H1 (cell line): ENCODE measurements around the gene TMEM51. TPM values are rescaled to one million over a fixed set of nuclear protein-coding genes. Genes with fewer than 3 reads are reported as not detected.
A peak's percentile ranks its signal among the peaks of the same experiment; 100 is the strongest.

Experiments used
- CTCF ChIA-PET: fragments of 300-600 bp; sonication (Branson Sonifier 250); formaldehyde crosslinking; loops from one replicate; lab custom pipeline; 2021; ENCODE audit not compliant: partially characterized antibody; lab: Charles Lee
- POLR2A ChIA-PET: fragments of 300-600 bp; sonication (Branson Sonifier 250); formaldehyde crosslinking; loops from one replicate; lab custom pipeline; 2021; ENCODE audit warnings: inconsistent platforms; ENCODE audit not compliant: partially characterized antibody; lab: Charles Lee
- DNase-seq, 2 experiments: peaks; one replicate each; pipeline versions ENCODE4 v3.0.0 to v3.0.0-alpha.2; 2010 to 2022; ENCODE audit warnings: low spot score in 2 of 2, low read depth in 1 of 2, mixed read lengths in 1 of 2
- FAIRE-seq: peaks from 2 replicates; lab custom pipeline; 2011; peaks lifted over from hg19 to GRCh38; lab: Jason Lieb, UNC
- H2AFZ ChIP-seq: 2 replicates; pipeline ENCODE4 v1.8.1; 2012; ENCODE audit warnings: low read length, inconsistent platforms
- H2AK5ac ChIP-seq: 2 replicates; pipeline ENCODE4 v1.6.1; 2013; ENCODE audit warnings: low read depth, low read length
- H2BK120ac ChIP-seq: replicated peaks from 2 replicates; pipeline ENCODE3; 2013; ENCODE audit warnings: low read depth, low read length, inconsistent platforms
- H2BK12ac ChIP-seq: 2 replicates; pipeline ENCODE4 v1.6.1; 2013; ENCODE audit warnings: low read depth, low read length
- H2BK15ac ChIP-seq: 2 replicates; pipeline ENCODE4 v1.6.1; 2013; ENCODE audit warnings: low read length
- H2BK20ac ChIP-seq: 2 replicates; pipeline ENCODE4 v1.6.1; 2013; ENCODE audit warnings: low read length
- H2BK5ac ChIP-seq: 2 replicates; pipeline ENCODE4 v1.6.1; 2013; ENCODE audit warnings: low read depth, low read length
- H3K14ac ChIP-seq: 2 replicates; pipeline ENCODE4 v1.6.1; 2013; ENCODE audit warnings: inconsistent platforms; ENCODE audit not compliant: insufficient read length
- H3K18ac ChIP-seq: 2 replicates; pipeline ENCODE4 v1.6.1; 2013; ENCODE audit warnings: low read length; ENCODE audit errors: extremely low read depth
- H3K23ac ChIP-seq: 2 replicates; pipeline ENCODE4 v1.6.1; 2013; ENCODE audit warnings: inconsistent platforms; ENCODE audit not compliant: insufficient read length
- H3K23me2 ChIP-seq: 2 replicates; pipeline ENCODE4 v1.6.1; 2013; ENCODE audit warnings: low read depth, low read length
- H3K27ac ChIP-seq: 2 replicates; pipeline ENCODE4 v1.6.1; 2011; ENCODE audit warnings: low read depth, low read length, inconsistent platforms
- H3K27me3 ChIP-seq, 4 experiments: replicated peaks in 1 of 4; 1 replicate in 1 of 4; 2 replicates in 3 of 4; pipeline versions ENCODE4 v1.6.1 to v1.8.1; 2011 to 2013; ENCODE audit warnings: low read length in 3 of 4, mild to moderate bottlenecking in 3 of 4, inconsistent platforms in 2 of 4, mixed read lengths in 2 of 4, moderate library complexity in 1 of 4; ENCODE audit not compliant: control insufficient read depth in 3 of 4, insufficient read depth in 3 of 4; ENCODE audit errors: extremely low read depth in 1 of 4
- H3K36me3 ChIP-seq, 4 experiments: 2 replicates each; pipeline versions ENCODE4 v1.6.1 to v1.8.1; 2011 to 2013; ENCODE audit warnings: mild to moderate bottlenecking in 4 of 4, low read length in 3 of 4, moderate library complexity in 2 of 4, control low read depth in 1 of 4, inconsistent platforms in 1 of 4; ENCODE audit not compliant: insufficient read depth in 4 of 4, control insufficient read depth in 2 of 4
- H3K4ac ChIP-seq: replicated peaks from 2 replicates; pipeline ENCODE3; 2013; ENCODE audit warnings: low read length, low read depth, mixed read lengths, inconsistent platforms; ENCODE audit not compliant: insufficient read length
- H3K4me1 ChIP-seq, 4 experiments: replicated peaks in 1 of 4; 1 replicate in 1 of 4; 2 replicates in 3 of 4; pipeline versions ENCODE4 v1.6.1 to v1.8.1; 2011 to 2013; ENCODE audit warnings: low read length in 3 of 4, inconsistent platforms in 2 of 4, mixed read lengths in 1 of 4; ENCODE audit not compliant: insufficient read depth in 4 of 4, control insufficient read depth in 3 of 4
- H3K4me2 ChIP-seq, 2 experiments: 2 replicates each; pipeline versions ENCODE4 v1.6.1 to v1.8.1; 2011 to 2013; ENCODE audit warnings: low read depth in 2 of 2, low read length in 2 of 2, control low read depth in 1 of 2, inconsistent platforms in 1 of 2, mild to moderate bottlenecking in 1 of 2; ENCODE audit not compliant: insufficient read depth in 1 of 2
- H3K4me3 ChIP-seq, 4 experiments: fragments of 200-600, 300-600 bp in 1 of 4; sonication (generic), shearing (Covaris generic), sonication (Bioruptor Twin) in 1 of 4; 2 replicates each; pipeline versions ENCODE4 v1.5.1 to v1.8.1; 2011 to 2016; ENCODE audit warnings: low read length in 4 of 4, low read depth in 3 of 4, control low read depth in 2 of 4, inconsistent platforms in 2 of 4, mild to moderate bottlenecking in 2 of 4, mixed read lengths in 1 of 4, moderate library complexity in 1 of 4; ENCODE audit not compliant: insufficient read depth in 2 of 4; ENCODE audit errors: extremely low read depth in 1 of 4
- H3K56ac ChIP-seq: replicated peaks from 2 replicates; pipeline ENCODE3; 2013; ENCODE audit warnings: low read depth, mild to moderate bottlenecking, mixed read lengths, low read length, inconsistent platforms; ENCODE audit not compliant: insufficient read length
- H3K79me1 ChIP-seq: 2 replicates; pipeline ENCODE4 v1.6.1; 2013; ENCODE audit warnings: low read depth, low read length, control low read depth
- H3K79me2 ChIP-seq, 2 experiments: 2 replicates each; pipeline versions ENCODE4 v1.6.1 to v1.8.1; 2012 to 2013; ENCODE audit warnings: low read length in 2 of 2, mild to moderate bottlenecking in 2 of 2, inconsistent platforms in 1 of 2; ENCODE audit not compliant: insufficient read depth in 2 of 2, control insufficient read depth in 1 of 2
- H3K9ac ChIP-seq, 4 experiments: replicated peaks in 1 of 4; 1 replicate in 1 of 4; 2 replicates in 3 of 4; pipeline versions ENCODE4 v1.6.1 to v1.8.1; 2011 to 2013; ENCODE audit warnings: low read depth in 3 of 4, low read length in 3 of 4, control low read depth in 2 of 4, mild to moderate bottlenecking in 2 of 4, moderate library complexity in 2 of 4, inconsistent platforms in 1 of 4; ENCODE audit errors: extremely low read depth in 1 of 4
- H3K9me3 ChIP-seq, 2 experiments: 2 replicates each; pipeline versions ENCODE4 v1.6.1 to v1.8.1; 2012 to 2013; ENCODE audit warnings: mild to moderate bottlenecking in 2 of 2, moderate library complexity in 2 of 2, control low read depth in 1 of 2, inconsistent platforms in 1 of 2, low read depth in 1 of 2, low read length in 1 of 2, mixed read lengths in 1 of 2; ENCODE audit not compliant: insufficient read depth in 2 of 2
- H4K20me1 ChIP-seq, 2 experiments: replicated peaks in 1 of 2; 2 replicates each; pipeline versions ENCODE3 to v1.8.1; 2011 to 2013; ENCODE audit warnings: inconsistent platforms in 2 of 2, low read length in 2 of 2, mild to moderate bottlenecking in 1 of 2; ENCODE audit not compliant: insufficient read depth in 2 of 2, control insufficient read depth in 1 of 2
- H4K5ac ChIP-seq: 2 replicates; pipeline ENCODE4 v1.6.1; 2013; ENCODE audit warnings: low read length, low read depth, mixed read lengths, inconsistent platforms; ENCODE audit not compliant: insufficient read length
- H4K8ac ChIP-seq: 2 replicates; pipeline ENCODE4 v1.8.0; 2013; ENCODE audit warnings: mild to moderate bottlenecking, moderate library complexity, low read length, inconsistent platforms; ENCODE audit not compliant: insufficient read depth; ENCODE audit errors: extremely low read depth
- H4K91ac ChIP-seq: replicated peaks from 2 replicates; pipeline ENCODE3; 2013; ENCODE audit warnings: low read length, mixed read lengths, inconsistent platforms; ENCODE audit not compliant: insufficient read length
- SP2 ChIP-seq: IDR thresholded peaks from 2 replicates; pipeline ENCODE4 v1.6.1; 2012; ENCODE audit warnings: mild to moderate bottlenecking, low read length, inconsistent platforms
- WGBS, 2 experiments: shearing (Covaris generic) in 1 of 2; methylation state at CpG; one replicate each; pipeline versions ENCODE4 v1.1.6 to v1.1.7; 2013 to 2015; ENCODE audit warnings: low lambda C conversion rate in 2 of 2, mixed read lengths in 2 of 2, inconsistent platforms in 1 of 2, low coverage in 1 of 2, missing lambda C conversion rate in 1 of 2; ENCODE audit not compliant: insufficient replicate concordance in 2 of 2, insufficient coverage in 1 of 2, insufficient read length in 1 of 2; ENCODE audit errors: extremely low coverage in 1 of 2, missing lambda C conversion rate in 1 of 2; 5-methylcytosine and 5-hydroxymethylcytosine counted together
- polyA plus RNA-seq, 7 experiments: library from polyadenylated mRNA; depleted of rRNA in 3 of 7; stranded (reverse) in 5 of 7; unstranded in 2 of 7; fragments of >200 nt in 5 of 7; fragments of 200-250 nt in 2 of 7; gene quantifications; 1 replicate in 5 of 7; 2 replicates in 1 of 7; 4 replicates in 1 of 7; pipeline versions ENCODE4 v1.2.1 to v1.2.3, GENCODE V29; 2011 to 2013; ENCODE audit warnings: missing spikeins in 2 of 7, mixed read lengths in 2 of 7
- total RNA-seq: library from RNA; stranded (reverse); fragmentation: NEBNext Ultra II Directional; extraction: Animal tissue kit (Norgen Biotek cat#: 25700); gene quantifications from 2 replicates; pipeline ENCODE4 v1.2.1, GENCODE V29; 2021
- TF ChIP-seq, protein P1 (sequence below), 3 experiments: IDR thresholded peaks; 1 replicate in 2 of 3; 2 replicates in 1 of 3; pipeline versions ENCODE4 v1.5.1 to v1.6.1; 2011; ENCODE audit warnings: low read length in 3 of 3, mild to moderate bottlenecking in 3 of 3, inconsistent platforms in 2 of 3, low read depth in 1 of 3, moderate library complexity in 1 of 3; ENCODE audit not compliant: insufficient read depth in 1 of 3; ENCODE audit errors: control extremely low read depth in 1 of 3

Gene TMEM51
- total and polyA plus RNA-seq, 2 of the 8 experiments (the other 6 are each of a cell fraction or from before 2014, with no cell fraction given), result 9.9 to 10.7 TPM

DNA sequence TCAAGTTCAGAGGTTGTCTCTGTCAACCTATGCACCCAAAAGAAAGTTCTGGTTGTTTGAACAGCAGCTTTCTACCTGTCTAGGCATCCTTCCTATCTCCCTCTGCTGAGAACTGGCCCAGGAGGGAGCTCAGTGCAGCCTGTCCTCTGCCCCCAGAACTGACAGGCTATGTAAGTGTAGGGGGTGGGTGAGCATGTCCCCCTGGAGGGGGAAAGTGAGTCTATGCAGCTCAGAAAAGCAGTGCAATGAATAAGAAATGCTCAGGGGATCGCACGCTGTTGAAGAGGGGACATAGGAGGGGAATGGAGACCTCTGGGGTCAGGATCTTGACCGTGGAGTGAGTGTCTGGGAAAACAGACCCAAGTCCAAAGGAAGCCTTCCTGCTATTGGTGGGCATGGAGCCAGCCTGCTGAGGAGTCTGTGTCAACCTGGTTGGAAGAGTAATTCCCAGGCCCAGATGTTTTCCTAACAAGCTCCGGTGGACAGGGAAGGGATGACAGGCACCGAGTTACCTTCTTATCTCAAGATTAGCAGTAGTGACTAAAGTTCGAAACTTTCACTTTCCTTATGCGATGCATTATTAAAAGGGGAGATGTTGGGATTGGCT, 67.4 kb downstream of the TMEM51 start:
- Histone ChIP-seq H3K27me3 (no peaks in the 10 kb centered on the region), H2BK120ac (no peak overlapping the region), H3K27ac (no peak overlapping the region), H3K4ac (no peak overlapping the region), H3K36me3 (peaks cover 6 to 13% (median 9%) of the 10 kb centered on the region in 4 experiments; a peak in 5 of 8 replicates), H2AK5ac (no peak overlapping the region), H3K79me1 (no peaks in the 10 kb centered on the region), H4K5ac (no peak overlapping the region), H3K23ac (no peak overlapping the region), H2BK12ac (no peak overlapping the region), H4K8ac (no peak overlapping the region), H4K20me1 (no peaks in the 10 kb centered on the region), H3K4me1 (peaks cover 0 to 2% (median 0%) of the 10 kb centered on the region in 4 experiments; a peak in 1 of 7 replicates), H3K18ac (no peak overlapping the region), H3K23me2 (peaks cover 2% of the 10 kb centered on the region; the same call in 1 of the 2 replicates), H3K4me2 (no peak overlapping the region), H2BK5ac (no peak overlapping the region), H2BK20ac (no peak overlapping the region), H3K9me3 (peaks cover 8% of the 10 kb centered on the region in 2 experiments; a peak in 2 of 4 replicates), H4K91ac (no peak overlapping the region), H2BK15ac (no peak overlapping the region), H3K14ac (no peak overlapping the region), H3K4me3 (no peak overlapping the region), H3K79me2 (no peaks in the 10 kb centered on the region), H2AFZ (no peak overlapping the region), H3K9ac (no peak overlapping the region), H3K56ac (no peak overlapping the region)
- DNase-seq, result no peak
- 89% methylated on average over 7 of the region's 7 CpGs; no CpG with 5 or more reads in 1 of the 2 experiments for WGBS, 2 experiments
- ChIA-PET CTCF (interaction anchor here (0.5 to 2.2 kb wide), 8 partner anchors 10 to 83 kb away, joined by 3 to 6 read pairs (median 4); partner anchors contain the start of gene TMEM51), POLR2A (interaction anchor here (1.2 to 1.5 kb wide), 2 partner anchors 9 to 29 kb away, joined by 3 read pairs; no protein-coding TSS in a partner anchor)
- no peak for TF ChIP-seq SP2
- TF ChIP-seq, protein P1, sequence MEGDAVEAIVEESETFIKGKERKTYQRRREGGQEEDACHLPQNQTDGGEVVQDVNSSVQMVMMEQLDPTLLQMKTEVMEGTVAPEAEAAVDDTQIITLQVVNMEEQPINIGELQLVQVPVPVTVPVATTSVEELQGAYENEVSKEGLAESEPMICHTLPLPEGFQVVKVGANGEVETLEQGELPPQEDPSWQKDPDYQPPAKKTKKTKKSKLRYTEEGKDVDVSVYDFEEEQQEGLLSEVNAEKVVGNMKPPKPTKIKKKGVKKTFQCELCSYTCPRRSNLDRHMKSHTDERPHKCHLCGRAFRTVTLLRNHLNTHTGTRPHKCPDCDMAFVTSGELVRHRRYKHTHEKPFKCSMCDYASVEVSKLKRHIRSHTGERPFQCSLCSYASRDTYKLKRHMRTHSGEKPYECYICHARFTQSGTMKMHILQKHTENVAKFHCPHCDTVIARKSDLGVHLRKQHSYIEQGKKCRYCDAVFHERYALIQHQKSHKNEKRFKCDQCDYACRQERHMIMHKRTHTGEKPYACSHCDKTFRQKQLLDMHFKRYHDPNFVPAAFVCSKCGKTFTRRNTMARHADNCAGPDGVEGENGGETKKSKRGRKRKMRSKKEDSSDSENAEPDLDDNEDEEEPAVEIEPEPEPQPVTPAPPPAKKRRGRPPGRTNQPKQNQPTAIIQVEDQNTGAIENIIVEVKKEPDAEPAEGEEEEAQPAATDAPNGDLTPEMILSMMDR (IDR thresholded peaks at IDR 0.05; ENCODE audit: control extremely low read depth in 1 of 3, insufficient read depth in 1 of 3, low read depth in 1 of 3, low read length in 3 of 3), result peak in 1 of 3 experiments; percentile 12; a peak in 1 of 4 replicates
- no peak for FAIRE-seq
